Measurements from ENCODE around the gene SNX13.

SNX13 gene

DNA sequence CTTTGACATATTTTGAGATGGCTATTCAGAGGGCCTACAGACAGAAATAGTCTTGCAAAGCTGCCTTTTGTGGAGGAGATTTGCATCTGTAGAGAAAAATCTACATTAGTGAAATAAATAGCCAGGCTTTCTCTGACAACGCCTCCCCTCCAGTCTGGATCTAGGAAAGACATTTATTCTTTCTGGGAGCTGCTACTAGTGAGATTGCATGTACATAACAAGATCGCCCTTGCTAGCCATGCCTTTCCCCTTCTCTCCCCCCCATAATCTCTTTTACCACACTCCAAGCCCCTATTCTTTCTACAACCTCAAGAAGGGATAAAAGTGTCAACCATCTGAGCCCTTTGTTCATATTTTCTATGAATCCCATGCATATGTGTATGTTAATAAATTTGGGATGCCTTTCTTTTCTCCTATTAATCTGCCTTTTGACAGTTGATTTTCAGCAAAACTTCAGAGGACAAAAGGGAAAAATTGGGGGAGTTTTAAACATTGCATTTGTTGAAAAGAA lies 194.2 kb downstream of the SNX13 start:
- no peak overlapping the region for H2AFZ ChIP-seq (ENCODE audit: low read length)
- no peaks in the 10 kb centered on the region for H3K9me2 ChIP-seq (ENCODE audit: low read depth, low read length)
- H3K27ac ChIP-seq (ENCODE audit: low read depth, low read length, poor library complexity, severe bottlenecking) = no peak overlapping the region
- no peak overlapping the region for H3K4me3 ChIP-seq (ENCODE audit: low read depth, low read length, poor library complexity, severe bottlenecking)
- H3K4me1 ChIP-seq (ENCODE audit: insufficient read depth, low read length, severe bottlenecking) = no peaks in the 10 kb centered on the region
- H3K4me2 ChIP-seq (ENCODE audit: low read length) = no peak overlapping the region
- no peaks in the 10 kb centered on the region for H3F3A ChIP-seq (ENCODE audit: insufficient read depth, low read length)
- H3K79me2 ChIP-seq (ENCODE audit: insufficient read depth, low read length) = no peaks in the 10 kb centered on the region
- no peak overlapping the region for H3K9ac ChIP-seq (ENCODE audit: low read length)
- H3K27me3 ChIP-seq (ENCODE audit: insufficient read depth, low read length) = no peaks in the 10 kb centered on the region
- H3K9me3 ChIP-seq (ENCODE audit: low read length) = no peaks in the 10 kb centered on the region
- H4K20me1 ChIP-seq (ENCODE audit: insufficient read depth, low read length) = no peaks in the 10 kb centered on the region
- no peak for TF ChIP-seq CTCF (IDR thresholded peaks at IDR 0.05; ENCODE audit: low read length)
- no peak for TF ChIP-seq EZH2 (IDR thresholded peaks at IDR 0.05; ENCODE audit: borderline replicate concordance, low read length)
- H3K36me3 ChIP-seq (ENCODE audit: insufficient read depth, low read length) = no peaks in the 10 kb centered on the region

DNA sequence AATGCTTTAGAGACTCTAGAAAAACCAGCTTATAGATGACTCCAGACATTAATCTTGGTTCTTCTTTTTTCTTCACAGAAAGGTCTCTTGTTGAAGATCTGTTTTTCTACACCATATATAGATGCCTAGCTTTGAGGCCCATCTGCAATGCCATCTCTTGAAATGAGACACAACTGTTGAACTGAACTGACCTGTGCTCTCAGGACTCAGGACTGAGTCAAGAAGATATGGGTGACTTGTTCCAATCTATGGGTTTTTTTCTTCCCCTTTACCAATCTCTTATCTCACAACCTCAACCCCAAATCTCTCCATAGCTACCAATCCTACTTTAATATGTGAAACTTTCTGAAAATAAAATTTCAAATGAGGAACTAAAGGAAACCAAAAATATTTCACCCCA lies 194.7 kb downstream of the SNX13 start:
- no peaks in the 10 kb centered on the region for H4K20me1 ChIP-seq (ENCODE audit: insufficient read depth, low read length)
- H3K36me3 ChIP-seq (ENCODE audit: insufficient read depth, low read length) = no peaks in the 10 kb centered on the region
- no peaks in the 10 kb centered on the region for H3K27me3 ChIP-seq (ENCODE audit: insufficient read depth, low read length)
- no peaks in the 10 kb centered on the region for H3K4me1 ChIP-seq (ENCODE audit: insufficient read depth, low read length, severe bottlenecking)
- no peaks in the 10 kb centered on the region for H3K9me3 ChIP-seq (ENCODE audit: low read length)
- no peaks in the 10 kb centered on the region for H3F3A ChIP-seq (ENCODE audit: insufficient read depth, low read length)
- H3K27ac ChIP-seq (ENCODE audit: low read depth, low read length, poor library complexity, severe bottlenecking) = no peak overlapping the region
- H3K9me2 ChIP-seq (ENCODE audit: low read depth, low read length) = no peaks in the 10 kb centered on the region
- no peak overlapping the region for H2AFZ ChIP-seq (ENCODE audit: low read length)
- no peaks in the 10 kb centered on the region for H3K79me2 ChIP-seq (ENCODE audit: insufficient read depth, low read length)
- no peak overlapping the region for H3K4me2 ChIP-seq (ENCODE audit: low read length)
- H3K4me3 ChIP-seq (ENCODE audit: low read depth, low read length, poor library complexity, severe bottlenecking) = no peak overlapping the region
- TF ChIP-seq CTCF (IDR thresholded peaks at IDR 0.05; ENCODE audit: low read length) (no peak), EZH2 (IDR thresholded peaks at IDR 0.05; ENCODE audit: borderline replicate concordance, low read length) (no peak)
- no peak overlapping the region for H3K9ac ChIP-seq (ENCODE audit: low read length)

DNA sequence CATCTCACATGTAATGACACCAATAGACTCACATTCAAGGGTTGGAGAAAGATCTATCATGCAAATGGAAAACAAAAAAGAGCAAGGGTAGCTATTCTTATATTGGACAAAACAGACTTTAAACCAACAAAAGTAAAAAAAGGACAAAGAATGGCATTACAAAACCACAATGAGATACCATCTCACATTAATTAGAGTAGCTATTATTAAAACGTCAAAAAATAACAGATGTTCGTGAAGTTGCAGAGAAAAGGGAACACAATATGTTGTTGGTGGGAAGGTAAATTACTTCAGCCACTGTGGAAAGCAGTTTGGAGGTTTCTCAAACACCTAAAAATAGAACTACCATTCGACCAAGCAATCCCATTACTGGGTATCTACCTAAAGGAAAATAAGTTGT lies 197.0 kb downstream of the SNX13 start:
- Histone ChIP-seq H3K4me2 (ENCODE audit: low read length) (no peak overlapping the region), H4K20me1 (ENCODE audit: insufficient read depth, low read length) (no peaks in the 10 kb centered on the region), H3K9me3 (ENCODE audit: low read length) (no peaks in the 10 kb centered on the region), H3K79me2 (ENCODE audit: insufficient read depth, low read length) (no peaks in the 10 kb centered on the region), H3K9me2 (ENCODE audit: low read depth, low read length) (no peaks in the 10 kb centered on the region), H3F3A (ENCODE audit: insufficient read depth, low read length) (no peaks in the 10 kb centered on the region), H2AFZ (ENCODE audit: low read length) (no peak overlapping the region), H3K36me3 (ENCODE audit: insufficient read depth, low read length) (no peaks in the 10 kb centered on the region), H3K27me3 (ENCODE audit: insufficient read depth, low read length) (no peaks in the 10 kb centered on the region), H3K4me1 (ENCODE audit: insufficient read depth, low read length, severe bottlenecking) (no peaks in the 10 kb centered on the region), H3K9ac (ENCODE audit: low read length) (no peak overlapping the region), H3K27ac (ENCODE audit: low read depth, low read length, poor library complexity, severe bottlenecking) (no peak overlapping the region), H3K4me3 (ENCODE audit: low read depth, low read length, poor library complexity, severe bottlenecking) (no peak overlapping the region)
- TF ChIP-seq CTCF (IDR thresholded peaks at IDR 0.05; ENCODE audit: low read length) = no peak
- TF ChIP-seq EZH2 (IDR thresholded peaks at IDR 0.05; ENCODE audit: borderline replicate concordance, low read length) = no peak

All from OCI-LY1 (cell line).